AG09319 (cell line): Measurements from ENCODE around the gene POLR2C.
"Not testable (repeated sequence)": the region's sequence is repeated elsewhere in the genome, so short reads cannot be mapped to it uniquely, and the experiment has no call there.

Experiments
- DNase-seq: peaks from one replicate; pipeline ENCODE4 v3.0.0-alpha.2; 2010; ENCODE audit warnings: low read depth; ENCODE audit errors: extremely low read depth
- TF ChIP-seq, protein P1 (sequence below): IDR thresholded peaks from 2 replicates; pipeline ENCODE4 v1.5.1; 2011; ENCODE audit warnings: low read depth, mild to moderate bottlenecking, inconsistent platforms, low read length, moderate library complexity

Gene POLR2C

GRCh38 chr16:57434003-57434402 lies 28.5 kb upstream of the POLR2C start:
- TF ChIP-seq, protein P1, sequence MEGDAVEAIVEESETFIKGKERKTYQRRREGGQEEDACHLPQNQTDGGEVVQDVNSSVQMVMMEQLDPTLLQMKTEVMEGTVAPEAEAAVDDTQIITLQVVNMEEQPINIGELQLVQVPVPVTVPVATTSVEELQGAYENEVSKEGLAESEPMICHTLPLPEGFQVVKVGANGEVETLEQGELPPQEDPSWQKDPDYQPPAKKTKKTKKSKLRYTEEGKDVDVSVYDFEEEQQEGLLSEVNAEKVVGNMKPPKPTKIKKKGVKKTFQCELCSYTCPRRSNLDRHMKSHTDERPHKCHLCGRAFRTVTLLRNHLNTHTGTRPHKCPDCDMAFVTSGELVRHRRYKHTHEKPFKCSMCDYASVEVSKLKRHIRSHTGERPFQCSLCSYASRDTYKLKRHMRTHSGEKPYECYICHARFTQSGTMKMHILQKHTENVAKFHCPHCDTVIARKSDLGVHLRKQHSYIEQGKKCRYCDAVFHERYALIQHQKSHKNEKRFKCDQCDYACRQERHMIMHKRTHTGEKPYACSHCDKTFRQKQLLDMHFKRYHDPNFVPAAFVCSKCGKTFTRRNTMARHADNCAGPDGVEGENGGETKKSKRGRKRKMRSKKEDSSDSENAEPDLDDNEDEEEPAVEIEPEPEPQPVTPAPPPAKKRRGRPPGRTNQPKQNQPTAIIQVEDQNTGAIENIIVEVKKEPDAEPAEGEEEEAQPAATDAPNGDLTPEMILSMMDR: no peak

DNA sequence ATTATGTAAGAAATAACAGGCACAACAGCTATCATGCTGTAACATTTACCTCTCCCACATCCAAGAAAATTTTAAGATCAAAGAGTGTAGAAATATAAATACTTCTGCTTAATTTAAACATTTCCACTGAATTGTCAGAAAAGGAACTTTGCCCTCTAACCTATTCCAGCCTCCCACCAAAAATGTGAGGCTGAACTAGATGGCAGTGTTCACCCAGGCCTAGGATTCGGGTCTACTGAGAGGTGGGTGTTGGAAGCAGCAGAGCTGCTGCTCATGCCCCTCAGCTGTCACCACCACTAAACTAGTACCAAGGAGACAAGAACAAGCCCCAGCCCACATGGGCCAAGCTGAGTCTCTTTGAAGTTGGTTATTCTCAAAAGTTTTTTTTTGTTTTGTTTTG lies 26.6 kb upstream of the POLR2C start:
- TF ChIP-seq, protein P1: no peak
- no peak for DNase-seq

More at GRCh38 chr16:57434003-57434402, 28.5 kb upstream of the POLR2C start:
- DNase-seq: no peak

DNA sequence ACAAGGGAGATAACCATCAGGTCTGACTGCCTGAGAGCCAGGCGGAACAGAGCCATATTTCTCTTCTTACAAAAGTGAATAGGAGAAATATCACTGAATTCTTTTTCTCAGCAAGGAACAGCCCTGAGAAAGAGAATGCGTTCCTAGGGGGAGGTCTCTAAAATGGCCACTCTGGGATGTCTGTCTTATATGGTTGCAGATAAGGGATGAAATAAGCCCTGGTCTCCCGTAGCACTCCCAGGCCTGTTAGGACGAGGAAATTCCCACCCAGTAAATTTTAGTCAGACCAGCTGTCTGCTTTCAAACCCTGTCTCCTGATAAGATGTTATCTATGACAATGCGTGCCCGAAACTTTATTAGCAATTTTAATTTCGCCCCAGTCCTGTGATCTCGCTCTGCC lies 22.5 kb upstream of the POLR2C start:
- not testable (repeated sequence) for DNase-seq

GRCh38 chr16:57440551-57440950 lies 21.9 kb upstream of the POLR2C start:
- DNase-seq: not testable (repeated sequence)

DNA sequence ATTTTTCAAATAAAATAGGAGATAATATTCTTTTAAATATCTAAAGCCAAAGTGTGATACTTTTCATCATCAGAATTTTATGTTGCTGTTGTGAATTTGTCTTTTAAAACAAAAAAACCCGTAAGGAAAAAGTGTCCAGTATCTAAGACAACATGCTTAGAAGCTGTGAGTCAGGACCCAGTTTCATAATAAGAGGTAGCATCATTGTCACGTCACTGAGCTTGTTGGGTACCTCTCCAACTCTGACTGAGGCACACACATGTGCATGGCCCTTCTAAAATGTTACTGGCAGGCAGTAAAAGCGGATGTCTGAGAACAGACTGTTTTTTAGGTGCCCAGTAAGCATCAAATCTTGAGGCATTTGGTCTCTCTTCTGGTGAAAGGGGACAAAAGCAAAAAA lies 17.8 kb upstream of the POLR2C start:
- no peak for DNase-seq
- TF ChIP-seq, protein P1: no peak

DNA sequence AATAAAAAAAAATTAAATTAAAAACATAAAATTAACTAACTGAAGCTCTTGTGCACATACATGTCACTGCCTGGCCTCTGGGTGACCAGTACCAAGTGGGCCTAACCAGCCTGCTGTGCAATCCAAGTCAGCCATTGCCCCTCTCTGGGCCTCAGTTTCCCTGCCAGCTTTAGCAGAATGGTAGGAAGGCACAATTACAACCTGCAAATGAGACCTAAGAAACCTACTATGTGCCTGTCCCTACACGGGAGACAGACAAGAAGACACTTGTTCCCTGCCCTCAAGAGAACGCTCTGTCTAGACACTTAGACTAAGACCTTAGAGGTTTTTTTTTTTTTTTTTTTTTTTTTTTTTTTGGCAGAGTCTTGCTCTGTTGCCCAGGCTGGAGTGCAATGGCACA lies 17.0 kb upstream of the POLR2C start:
- TF ChIP-seq, protein P1: no peak

GRCh38 chr16:57446531-57447185 lies 15.8 kb upstream of the POLR2C start:
- TF ChIP-seq, protein P1: no peak
- no peak for DNase-seq

More for the DNA sequence above, 17.0 kb upstream of the POLR2C start:
- DNase-seq: no peak

DNA sequence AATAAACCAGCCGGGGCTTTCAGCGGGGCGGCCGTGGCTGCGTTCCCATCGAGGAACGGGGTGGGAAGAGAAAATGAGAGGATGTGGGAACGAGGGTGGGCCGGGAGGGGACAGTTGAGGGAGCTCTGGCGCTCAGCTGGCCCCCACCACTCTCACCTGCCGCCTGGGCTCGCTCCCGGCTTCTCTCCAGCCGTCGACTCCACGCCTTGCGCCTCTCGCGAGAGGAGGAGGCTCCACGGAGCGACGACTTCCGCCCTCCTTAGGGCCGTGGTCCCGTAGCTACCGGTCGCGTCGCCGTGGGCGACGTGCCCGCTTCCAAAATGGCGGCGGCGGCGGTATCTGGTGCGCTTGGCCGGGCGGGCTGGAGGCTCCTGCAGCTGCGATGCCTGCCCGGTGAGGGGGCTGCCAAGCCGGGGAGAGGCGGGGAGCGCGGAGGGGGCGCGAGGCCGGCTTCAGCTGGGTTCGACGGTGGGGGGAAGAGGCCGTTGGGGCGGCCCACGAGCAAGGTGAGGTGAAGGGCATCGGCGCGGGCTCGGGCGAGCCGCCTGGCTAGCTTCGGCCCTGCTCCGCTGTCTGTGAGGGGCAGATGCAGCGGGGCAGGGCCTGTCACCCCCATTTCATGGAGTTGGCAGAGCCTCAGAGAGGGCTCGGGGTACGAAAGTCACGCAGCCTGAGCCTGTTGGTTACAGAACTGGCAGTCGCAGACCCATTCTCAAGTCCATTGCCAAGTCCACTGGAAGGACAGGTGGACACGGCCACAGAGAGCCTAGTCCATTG lies 15.1 kb upstream of the POLR2C start, which contains the start of the genes CIAPIN1 and COQ9:
CIAPIN1 (minus strand) TSS at position 200 of the 777 bp plus-strand sequence. CDS start 6,457 bp downstream, outside the sequence.
COQ9 (plus strand) TSS at position 294 of the 777 bp plus-strand sequence; CDS start at position 321, 27 bp downstream.
- DNase-seq: peak; percentile 81
- TF ChIP-seq, protein P1: no peak
